H1 (cell line): ENCODE data around the gene TMEM255B.

ENCODE experiments used
- CHD1 ChIP-seq: IDR thresholded peaks from 2 replicates; pipeline ENCODE4 v1.6.1; 2012; ENCODE audit warnings: low read depth, low read length, improper control_type of control experiment
- CTCF ChIP-seq, 3 experiments: IDR thresholded peaks; 1 replicate in 2 of 3; 2 replicates in 1 of 3; pipeline versions ENCODE4 v1.5.1 to v1.6.1; 2011; ENCODE audit warnings: low read length in 3 of 3, mild to moderate bottlenecking in 3 of 3, inconsistent platforms in 2 of 3, low read depth in 1 of 3, moderate library complexity in 1 of 3; ENCODE audit not compliant: insufficient read depth in 1 of 3; ENCODE audit errors: control extremely low read depth in 1 of 3
- HDAC2 ChIP-seq, 2 experiments: fragments of 300-600 bp in 1 of 2; sonication (generic) in 1 of 2; IDR thresholded peaks; 2 replicates each; pipeline ENCODE4 v1.6.1; 2011 to 2012; ENCODE audit warnings: low read depth in 2 of 2, low read length in 2 of 2, mild to moderate bottlenecking in 2 of 2, moderate library complexity in 2 of 2, borderline replicate concordance in 1 of 2, inconsistent platforms in 1 of 2
- POLR2AphosphoS5 ChIP-seq: IDR thresholded peaks from 2 replicates; pipeline ENCODE4 v1.6.1; 2011; ENCODE audit warnings: low read depth, low read length
- RAD21 ChIP-seq, 2 experiments: IDR thresholded peaks in 1 of 2; conservative IDR thresholded peaks in 1 of 2; 2 replicates each; pipeline ENCODE4 v1.6.1; 2011; ENCODE audit warnings: low read depth in 2 of 2, low read length in 2 of 2, improper control_type of control experiment in 1 of 2, inconsistent platforms in 1 of 2, mild to moderate bottlenecking in 1 of 2, moderate library complexity in 1 of 2
- SP1 ChIP-seq: IDR thresholded peaks from 2 replicates; pipeline ENCODE4 v1.6.1; 2011; ENCODE audit warnings: low read depth, low read length
- ZNF274 ChIP-seq: IDR thresholded peaks from 2 replicates; pipeline ENCODE4 v1.7.0; 2012; ENCODE audit warnings: low read length, borderline replicate concordance; ENCODE audit errors: extremely low read depth
- TF ChIP-seq, protein P1 (sequence below): IDR thresholded peaks from 2 replicates; pipeline ENCODE4 v1.6.1; 2011; ENCODE audit warnings: low read length, improper control_type of control experiment

GRCh38 chr13:113835461-113836270 is 76.6 kb downstream of the TMEM255B start:
- TF ChIP-seq POLR2AphosphoS5 = no peak
- TF ChIP-seq CTCF (IDR thresholded peaks at IDR 0.05; ENCODE audit: control extremely low read depth in 1 of 3, insufficient read depth in 1 of 3, low read depth in 1 of 3, low read length in 3 of 3) = no peak
- TF ChIP-seq CHD1 = no peak
- no peak for TF ChIP-seq ZNF274
- no peak for TF ChIP-seq RAD21 (IDR thresholded peaks at IDR 0.05 in 1 of 2, conservative IDR thresholded peaks at IDR 0.05 in 1 of 2; ENCODE audit: low read depth in 2 of 2, low read length in 2 of 2)
- TF ChIP-seq SP1 = no peak
- no peak for TF ChIP-seq HDAC2 (IDR thresholded peaks at IDR 0.05; ENCODE audit: borderline replicate concordance in 1 of 2, low read depth in 2 of 2, low read length in 2 of 2)
- TF ChIP-seq, protein P1, sequence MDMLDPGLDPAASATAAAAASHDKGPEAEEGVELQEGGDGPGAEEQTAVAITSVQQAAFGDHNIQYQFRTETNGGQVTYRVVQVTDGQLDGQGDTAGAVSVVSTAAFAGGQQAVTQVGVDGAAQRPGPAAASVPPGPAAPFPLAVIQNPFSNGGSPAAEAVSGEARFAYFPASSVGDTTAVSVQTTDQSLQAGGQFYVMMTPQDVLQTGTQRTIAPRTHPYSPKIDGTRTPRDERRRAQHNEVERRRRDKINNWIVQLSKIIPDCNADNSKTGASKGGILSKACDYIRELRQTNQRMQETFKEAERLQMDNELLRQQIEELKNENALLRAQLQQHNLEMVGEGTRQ = no peak
